Kidney (tissue), 22 donors: ENCODE results near the gene CLMN. TPM values are rescaled to one million over a fixed set of nuclear protein-coding genes. Genes with fewer than 3 reads are reported as not detected.

Source experiments
- DNase-seq, 5 donors: peaks; one replicate each; pipeline ENCODE4 v3.0.0-alpha.2; 2013 to 2020
- FAIRE-seq: peaks from 2 replicates; lab custom pipeline; 2012; peaks lifted over from hg19 to GRCh38; lab: Jason Lieb, UNC
- H3K27ac ChIP-seq, 2 donors: one replicate each; pipeline ENCODE4 v1.7.0; 2013; ENCODE audit warnings: low read depth in 2 of 2, low read length in 2 of 2, inconsistent platforms in 1 of 2
- H3K27me3 ChIP-seq: one replicate; pipeline ENCODE4 v1.7.1; 2013; ENCODE audit warnings: low read length, inconsistent platforms; ENCODE audit not compliant: control insufficient read depth, insufficient read depth
- H3K36me3 ChIP-seq, 3 donors: one replicate each; pipeline versions ENCODE4 v1.7.0 to v1.7.1; 2013; ENCODE audit warnings: low read length in 3 of 3, control low read depth in 1 of 3, inconsistent platforms in 1 of 3; ENCODE audit not compliant: insufficient read depth in 3 of 3, control insufficient read depth in 2 of 3
- H3K4me1 ChIP-seq, 3 donors: one replicate each; pipeline versions ENCODE4 v1.7.0 to v1.7.1; 2013; ENCODE audit warnings: low read length in 3 of 3, inconsistent platforms in 1 of 3, low read depth in 1 of 3; ENCODE audit not compliant: control insufficient read depth in 2 of 3, insufficient read depth in 2 of 3
- H3K4me3 ChIP-seq, 3 donors: one replicate each; pipeline versions ENCODE4 v1.7.0 to v1.8.1; 2013; ENCODE audit warnings: low read length in 3 of 3, control low read depth in 1 of 3, inconsistent platforms in 1 of 3
- H3K9ac ChIP-seq, 3 donors: one replicate each; pipeline versions ENCODE4 v1.7.0 to v1.7.1; 2013; ENCODE audit warnings: low read length in 3 of 3, control low read depth in 1 of 3, inconsistent platforms in 1 of 3
- H3K9me3 ChIP-seq, 3 donors: one replicate each; pipeline versions ENCODE4 v1.7.0 to v1.7.1; 2013; ENCODE audit warnings: low read length in 3 of 3, control low read depth in 1 of 3, inconsistent platforms in 1 of 3; ENCODE audit not compliant: control insufficient read depth in 2 of 3, insufficient read depth in 1 of 3
- intact Hi-C: fragments of 100-400 bp; cut with DNase I; formaldehyde crosslinking; loops from one replicate; pipeline ENCODE4 v1.11.1; 2022
- long read RNA-seq, 10 donors: library from polyadenylated mRNA in 1 of 10; unstranded in 1 of 10; transcript quantifications; one replicate each; pipeline ENCODE4 v2.0.0 and lab custom pipeline, GENCODE V29; 2021 to 2026
- polyA plus RNA-seq: library from polyadenylated mRNA; stranded (reverse); fragments of 350-450 nt; fragmentation: Illumina TruSeq; extraction: RNeasy Lipid Tissue Mini Kit (QIAGEN cat#74804); gene quantifications from one replicate; pipeline ENCODE4 v1.2.3, GENCODE V29; 2014; ENCODE audit warnings: low read depth, low replicate concordance; ENCODE audit not compliant: insufficient read depth
- total RNA-seq: library from RNA; stranded (reverse); fragmentation: NEBNext Ultra II Directional; extraction: Animal tissue kit (Norgen Biotek cat#: 25700); gene quantifications from one replicate; pipeline ENCODE4 v1.2.1, GENCODE V29; 2021
- TF ChIP-seq, protein P1 (sequence below): IDR thresholded peaks from 3 replicates; pipeline ENCODE4 v1.5.1; 2012; ENCODE audit warnings: mild to moderate bottlenecking, moderate library complexity, borderline replicate concordance; ENCODE audit not compliant: insufficient read depth; ENCODE audit errors: extremely low read depth
- donor health status: control.
- donor health status: control.
- donor health status: control.
- donor health status: control.
- donor health status: control.
- donor health status: DM: yes; HTN: yes; CAD: no.
- donor health status: Normal renal cell carcinoma (clear cell type).

The CLMN gene, protein sequence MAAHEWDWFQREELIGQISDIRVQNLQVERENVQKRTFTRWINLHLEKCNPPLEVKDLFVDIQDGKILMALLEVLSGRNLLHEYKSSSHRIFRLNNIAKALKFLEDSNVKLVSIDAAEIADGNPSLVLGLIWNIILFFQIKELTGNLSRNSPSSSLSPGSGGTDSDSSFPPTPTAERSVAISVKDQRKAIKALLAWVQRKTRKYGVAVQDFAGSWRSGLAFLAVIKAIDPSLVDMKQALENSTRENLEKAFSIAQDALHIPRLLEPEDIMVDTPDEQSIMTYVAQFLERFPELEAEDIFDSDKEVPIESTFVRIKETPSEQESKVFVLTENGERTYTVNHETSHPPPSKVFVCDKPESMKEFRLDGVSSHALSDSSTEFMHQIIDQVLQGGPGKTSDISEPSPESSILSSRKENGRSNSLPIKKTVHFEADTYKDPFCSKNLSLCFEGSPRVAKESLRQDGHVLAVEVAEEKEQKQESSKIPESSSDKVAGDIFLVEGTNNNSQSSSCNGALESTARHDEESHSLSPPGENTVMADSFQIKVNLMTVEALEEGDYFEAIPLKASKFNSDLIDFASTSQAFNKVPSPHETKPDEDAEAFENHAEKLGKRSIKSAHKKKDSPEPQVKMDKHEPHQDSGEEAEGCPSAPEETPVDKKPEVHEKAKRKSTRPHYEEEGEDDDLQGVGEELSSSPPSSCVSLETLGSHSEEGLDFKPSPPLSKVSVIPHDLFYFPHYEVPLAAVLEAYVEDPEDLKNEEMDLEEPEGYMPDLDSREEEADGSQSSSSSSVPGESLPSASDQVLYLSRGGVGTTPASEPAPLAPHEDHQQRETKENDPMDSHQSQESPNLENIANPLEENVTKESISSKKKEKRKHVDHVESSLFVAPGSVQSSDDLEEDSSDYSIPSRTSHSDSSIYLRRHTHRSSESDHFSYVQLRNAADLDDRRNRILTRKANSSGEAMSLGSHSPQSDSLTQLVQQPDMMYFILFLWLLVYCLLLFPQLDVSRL
- total RNA-seq (151 TPM), polyA plus RNA-seq (33.1 TPM)
- long read RNA-seq, donor 1, partial matches to known transcripts = 0 of 1 reads
- long read RNA-seq, donor 1, other reads (novel, unspliced or antisense) = 0 of 1 reads
- long read RNA-seq, donor 2, partial matches to known transcripts = 5 of 6 reads
- long read RNA-seq, donor 2, other reads (novel, unspliced or antisense) = 0 of 6 reads
- long read RNA-seq, donor 3, partial matches to known transcripts = 19 of 20 reads
- long read RNA-seq, donor 3, other reads (novel, unspliced or antisense) = 0 of 20 reads
- long read RNA-seq, donor 4, partial matches to known transcripts = 5 of 5 reads
- long read RNA-seq, donor 4, other reads (novel, unspliced or antisense) = 0 of 5 reads
- long read RNA-seq, donor 5 = 0 reads
- long read RNA-seq, donor 6 = 0 reads
- long read RNA-seq, donor 7, full-length matches to known transcripts = 5 of 105 reads
- long read RNA-seq, donor 7, partial matches to known transcripts = 60 of 105 reads
- long read RNA-seq, donor 7, other reads (novel, unspliced or antisense) = 40 of 105 reads
- long read RNA-seq, donor 8, partial matches to known transcripts = 5 of 5 reads
- long read RNA-seq, donor 8, other reads (novel, unspliced or antisense) = 0 of 5 reads
- long read RNA-seq, donor 9, full-length matches to known transcripts = 1 of 1 reads
- long read RNA-seq, donor 9, partial matches to known transcripts = 0 of 1 reads
- long read RNA-seq, donor 9, other reads (novel, unspliced or antisense) = 0 of 1 reads
- long read RNA-seq, donor 10 = 0 reads

DNA sequence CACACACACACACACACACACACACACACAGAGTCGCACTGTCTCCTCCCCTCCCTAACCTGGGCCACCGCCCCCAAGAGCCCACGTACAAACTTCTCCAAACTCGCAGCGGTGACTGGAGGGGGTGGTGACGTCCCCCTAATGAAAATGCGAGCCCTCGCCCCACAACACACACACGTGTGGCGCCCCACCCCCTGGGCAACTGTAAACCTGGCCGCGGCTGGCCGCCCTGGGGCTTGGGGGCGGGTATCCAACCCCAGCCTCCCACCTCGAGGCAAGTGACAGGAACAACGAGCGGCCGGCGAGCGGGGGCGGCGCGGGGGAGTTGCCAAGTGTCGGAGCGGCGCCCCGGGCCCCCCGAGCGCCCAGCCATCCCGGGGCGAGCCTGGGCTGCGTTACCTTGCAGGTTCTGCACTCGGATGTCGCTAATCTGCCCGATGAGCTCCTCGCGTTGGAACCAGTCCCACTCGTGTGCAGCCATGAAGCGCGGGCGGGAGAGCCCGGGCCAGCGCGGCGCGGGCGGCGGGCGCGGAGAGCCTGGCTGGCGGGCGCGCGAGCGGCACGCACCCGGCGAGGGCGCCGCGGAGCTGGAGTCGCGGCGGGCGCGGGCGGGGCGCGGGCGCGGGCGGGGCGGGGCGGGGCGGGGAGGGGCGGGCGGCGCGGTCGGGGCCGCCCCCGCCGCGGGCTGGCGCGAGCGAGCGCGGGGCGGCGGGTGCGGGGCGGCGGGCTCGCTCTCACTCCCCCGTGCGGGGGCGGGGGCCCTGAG is at the start of gene CLMN:
Gene CLMN (minus strand): TSS at position 597 of the 766 bp plus-strand sequence. CDS start 116 bp downstream, at position 481.
- intact Hi-C loops = no loop called here
- H3K4me1 ChIP-seq = peaks cover 0 to 37% (median 27%) of the 10 kb centered on the region in 3 donors
- no peaks in the 10 kb centered on the region for H3K9me3 ChIP-seq
- TF ChIP-seq, protein P1, sequence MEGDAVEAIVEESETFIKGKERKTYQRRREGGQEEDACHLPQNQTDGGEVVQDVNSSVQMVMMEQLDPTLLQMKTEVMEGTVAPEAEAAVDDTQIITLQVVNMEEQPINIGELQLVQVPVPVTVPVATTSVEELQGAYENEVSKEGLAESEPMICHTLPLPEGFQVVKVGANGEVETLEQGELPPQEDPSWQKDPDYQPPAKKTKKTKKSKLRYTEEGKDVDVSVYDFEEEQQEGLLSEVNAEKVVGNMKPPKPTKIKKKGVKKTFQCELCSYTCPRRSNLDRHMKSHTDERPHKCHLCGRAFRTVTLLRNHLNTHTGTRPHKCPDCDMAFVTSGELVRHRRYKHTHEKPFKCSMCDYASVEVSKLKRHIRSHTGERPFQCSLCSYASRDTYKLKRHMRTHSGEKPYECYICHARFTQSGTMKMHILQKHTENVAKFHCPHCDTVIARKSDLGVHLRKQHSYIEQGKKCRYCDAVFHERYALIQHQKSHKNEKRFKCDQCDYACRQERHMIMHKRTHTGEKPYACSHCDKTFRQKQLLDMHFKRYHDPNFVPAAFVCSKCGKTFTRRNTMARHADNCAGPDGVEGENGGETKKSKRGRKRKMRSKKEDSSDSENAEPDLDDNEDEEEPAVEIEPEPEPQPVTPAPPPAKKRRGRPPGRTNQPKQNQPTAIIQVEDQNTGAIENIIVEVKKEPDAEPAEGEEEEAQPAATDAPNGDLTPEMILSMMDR = no peak
- no peaks in the 10 kb centered on the region for H3K36me3 ChIP-seq
- peak within 1 kb of the TSS; percentile 90 to 92 for H3K27ac ChIP-seq
- H3K9ac ChIP-seq = peak within 1 kb of the TSS; percentile 51 to 77 (median 67)
- H3K27me3 ChIP-seq = no peaks in the 10 kb centered on the region
- FAIRE-seq (no peak), DNase-seq (peak; percentile 84 to 92 (median 88))
- peak within 1 kb of the TSS; percentile 65 to 76 (median 71) for H3K4me3 ChIP-seq

DNA sequence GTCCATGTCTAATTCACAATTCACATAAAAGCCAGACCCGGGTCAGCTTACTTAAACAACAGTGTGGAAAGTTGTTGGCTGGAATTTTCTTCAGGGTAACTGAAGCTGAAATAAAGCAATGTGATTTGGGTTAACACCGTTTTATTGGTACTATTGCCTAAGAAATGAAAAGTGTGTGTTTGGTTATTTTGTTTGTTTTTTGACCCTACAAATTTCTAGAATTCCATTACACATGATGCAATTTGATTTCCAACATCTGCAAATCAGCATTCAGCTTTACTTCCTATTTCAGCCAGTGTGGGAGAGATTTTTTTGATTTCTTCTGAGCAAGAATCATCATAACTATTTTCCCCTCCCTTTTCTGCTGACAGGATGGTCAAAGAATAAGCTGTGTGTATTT is 45.7 kb upstream of the CLMN start:
- Histone ChIP-seq H3K27ac (no peak overlapping the region), H3K9ac (no peak overlapping the region), H3K36me3 (no peaks in the 10 kb centered on the region), H3K27me3 (no peaks in the 10 kb centered on the region), H3K4me1 (peaks cover 0 to 14% (median 12%) of the 10 kb centered on the region in 3 donors), H3K4me3 (no peak overlapping the region), H3K9me3 (no peaks in the 10 kb centered on the region)
- peak in 1 of 5 donors; percentile 39 for DNase-seq
- intact Hi-C loops = no loop called here
- TF ChIP-seq, protein P1 = no peak
- FAIRE-seq = no peak
